NCI-H1436 treated with DMSO at 0.1 percent for 48 hours (cell line): Measurements from ENCODE around the gene NDRG4.

Source experiments
- DNase-seq: peaks from one replicate; lab custom pipeline; 2025; lab: John Stamatoyannopoulos, UW

NDRG4 gene

GRCh38 chr16:58510097-58510775 lies 10.3 kb downstream of the NDRG4 start:
- DNase-seq = no peak

- no peak for DNase-seq
These were observed 11.1 kb downstream of the NDRG4 start for GRCh38 chr16:58510776-58511628.

- DNase-seq = no peak
These were observed 12.2 kb downstream of the NDRG4 start for GRCh38 chr16:58511933-58512815.

- DNase-seq = no peak
These were observed 13.9 kb downstream of the NDRG4 start for GRCh38 chr16:58513874-58514273.

GRCh38 chr16:58515125-58515870 lies 15.4 kb downstream of the NDRG4 start, which contains the start of gene SETD6:
TSS of gene SETD6 (plus strand) at chr16:58515517. CDS start at chr16:58515538, 21 bp downstream.
- no peak for DNase-seq

- no peak for DNase-seq
These were observed 16.2 kb downstream of the NDRG4 start for GRCh38 chr16:58515871-58516767.

GRCh38 chr16:58516768-58517107 lies 16.8 kb downstream of the NDRG4 start:
- DNase-seq = no peak

- DNase-seq = no peak
These were observed 18.4 kb downstream of the NDRG4 start for GRCh38 chr16:58518083-58518979.

- DNase-seq = no peak
These were observed 19.0 kb downstream of the NDRG4 start for GRCh38 chr16:58518980-58519368.

- no peak for DNase-seq
These were observed 19.8 kb downstream of the NDRG4 start for GRCh38 chr16:58519707-58520106.

- DNase-seq = no peak
These were observed 30.2 kb downstream of the NDRG4 start for GRCh38 chr16:58530179-58530578.

GRCh38 chr16:58532414-58532813 lies 32.5 kb downstream of the NDRG4 start:
- DNase-seq = no peak

GRCh38 chr16:58533751-58534470 lies 34.0 kb downstream of the NDRG4 start:
- no peak for DNase-seq

GRCh38 chr16:58535100-58535499 lies 35.2 kb downstream of the NDRG4 start:
- DNase-seq = no peak

GRCh38 chr16:58536278-58536677 lies 36.3 kb downstream of the NDRG4 start:
- DNase-seq = no peak

GRCh38 chr16:58537124-58537906 lies 37.4 kb downstream of the NDRG4 start:
- no peak for DNase-seq

- no peak for DNase-seq
These were observed 41.8 kb downstream of the NDRG4 start for GRCh38 chr16:58541711-58542110.

GRCh38 chr16:58542291-58542690 lies 42.3 kb downstream of the NDRG4 start:
- no peak for DNase-seq
